HG02943 (cell line): ENCODE results near the gene KIAA1328.
"Not testable (repeated sequence)": the region's sequence is repeated elsewhere in the genome, so short reads cannot be mapped to it uniquely, and the experiment has no call there.

Source experiments
- ATAC-seq: cut with Tn5 transposase; IDR thresholded peaks from one replicate; pipeline ENCODE4 v1.9.1; 2021; ENCODE audit warnings: mild to moderate bottlenecking, low read depth, moderate library complexity; ENCODE audit not compliant: unreplicated experiment

Gene KIAA1328

DNA sequence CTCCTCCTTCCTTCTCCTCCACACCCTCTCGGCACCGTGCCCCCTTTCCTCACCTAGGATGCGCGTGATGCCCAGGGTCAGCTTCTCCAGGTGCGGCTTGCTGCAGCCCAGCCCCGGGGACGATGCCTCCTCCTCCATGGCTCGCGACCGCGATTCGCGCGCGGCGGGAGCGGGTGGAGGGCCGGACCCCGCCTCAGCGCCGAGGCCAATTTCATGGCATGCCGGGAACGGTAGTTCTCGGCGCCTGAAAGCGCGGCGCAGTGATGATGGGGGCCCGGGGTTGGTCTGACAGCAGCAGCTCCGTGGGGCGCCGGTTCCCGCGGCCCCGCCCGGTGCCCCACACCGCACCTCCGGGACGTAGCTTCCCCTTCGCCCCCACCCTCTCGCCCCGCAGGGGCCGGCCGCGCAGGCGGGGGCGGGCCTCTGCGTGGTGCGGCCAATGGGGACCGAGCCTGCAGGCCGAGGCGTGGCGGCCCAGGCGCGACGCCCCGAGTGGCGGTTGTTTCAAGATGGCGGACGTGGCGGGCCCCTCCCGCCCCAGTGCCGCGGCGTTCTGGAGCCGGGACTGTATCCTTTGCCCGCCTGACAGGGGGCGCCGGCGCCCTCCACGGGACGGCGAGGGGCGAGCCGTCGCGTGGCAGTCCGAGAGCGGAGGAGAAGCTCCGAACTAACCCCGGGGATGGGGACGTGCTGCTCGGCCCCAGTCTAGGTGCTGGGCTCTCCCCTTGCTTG, at the start of gene KIAA1328, which contains the start of gene TPGS2:
Gene KIAA1328 (plus strand): TSS at position 498 of the 732 bp plus-strand sequence. CDS start 12 bp downstream, at position 510.
Gene TPGS2 (minus strand): TSS at position 373 of the 732 bp plus-strand sequence. CDS start 235 bp downstream, at position 138.
- ATAC-seq = peak; percentile 93

DNA sequence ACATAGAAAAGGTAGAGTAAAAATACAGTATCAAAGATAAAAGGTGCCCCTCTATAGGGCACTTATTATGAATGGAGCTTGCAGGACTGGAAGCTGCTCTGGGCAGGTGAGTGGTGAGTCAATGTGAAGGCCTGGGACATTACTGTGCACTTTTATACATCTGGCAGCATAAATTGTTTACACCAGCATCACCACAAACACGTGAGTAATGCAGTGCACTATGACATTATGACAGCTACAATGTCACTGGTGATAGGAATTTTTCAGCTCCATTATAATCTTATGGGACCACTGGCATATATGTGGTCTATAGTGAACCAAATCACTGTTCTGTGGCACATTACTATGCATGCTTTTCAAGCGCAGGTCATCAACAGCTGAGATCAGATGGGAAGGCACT, 48.2 kb upstream of the KIAA1328 start:
- no peak for ATAC-seq

DNA sequence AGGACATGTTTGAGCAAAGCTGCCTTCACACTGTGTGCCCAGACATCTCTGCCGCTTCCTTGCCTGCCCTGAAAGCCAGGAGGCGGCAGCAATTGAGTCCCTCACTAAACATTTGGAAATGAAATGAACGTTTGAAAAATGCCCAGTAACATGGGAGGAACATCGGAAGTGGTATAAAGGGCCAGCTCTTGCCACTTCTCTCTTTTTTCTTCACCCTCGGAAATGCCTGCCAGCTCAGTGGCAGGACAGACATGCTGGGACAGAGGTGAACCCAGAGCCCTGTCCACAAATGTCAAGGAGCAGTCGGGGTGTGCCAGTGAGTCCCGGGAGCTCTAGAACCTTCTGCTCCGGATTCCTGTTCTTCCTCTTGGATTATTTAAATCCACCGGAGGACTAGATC, 46.2 kb upstream of the KIAA1328 start:
- no peak for ATAC-seq

DNA sequence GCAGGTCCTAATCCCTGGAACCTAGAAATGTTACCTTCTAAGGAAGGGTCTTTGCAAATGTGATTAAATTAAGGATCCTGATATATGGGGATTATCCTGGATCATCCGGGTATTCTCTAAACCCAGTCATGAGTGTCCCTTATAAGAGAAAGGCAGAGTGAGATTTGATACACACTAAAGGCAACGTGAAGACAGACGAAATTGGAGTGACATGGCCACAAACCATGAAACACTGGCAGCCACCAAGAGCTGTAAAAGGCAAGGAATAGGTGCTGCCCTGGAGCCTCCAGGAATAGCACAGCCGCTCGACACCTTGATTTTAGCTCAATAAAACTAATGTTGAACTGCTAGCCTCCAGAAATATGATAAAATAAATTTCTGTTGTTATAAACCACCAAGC, 45.1 kb upstream of the KIAA1328 start:
- ATAC-seq = no peak

DNA sequence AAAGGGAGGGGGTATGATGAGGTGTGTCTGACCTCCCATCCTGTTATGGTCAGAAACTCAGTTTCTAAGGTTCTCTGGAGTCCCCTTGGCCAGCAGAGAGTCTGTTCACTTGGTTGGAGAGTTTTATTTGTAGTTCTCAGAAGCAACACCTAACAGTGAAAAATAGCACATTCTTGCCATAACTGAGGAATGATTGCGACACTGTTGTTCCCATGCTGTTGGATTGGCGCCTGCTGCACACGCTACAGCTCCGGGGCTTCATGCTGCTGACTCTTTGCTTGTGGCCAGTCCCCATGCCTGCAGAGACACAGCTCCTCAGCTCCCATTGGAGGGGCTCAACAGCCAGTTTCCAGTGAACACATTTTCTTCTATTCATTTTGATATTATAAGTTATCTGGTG, 42.2 kb upstream of the KIAA1328 start:
- no peak for ATAC-seq

DNA sequence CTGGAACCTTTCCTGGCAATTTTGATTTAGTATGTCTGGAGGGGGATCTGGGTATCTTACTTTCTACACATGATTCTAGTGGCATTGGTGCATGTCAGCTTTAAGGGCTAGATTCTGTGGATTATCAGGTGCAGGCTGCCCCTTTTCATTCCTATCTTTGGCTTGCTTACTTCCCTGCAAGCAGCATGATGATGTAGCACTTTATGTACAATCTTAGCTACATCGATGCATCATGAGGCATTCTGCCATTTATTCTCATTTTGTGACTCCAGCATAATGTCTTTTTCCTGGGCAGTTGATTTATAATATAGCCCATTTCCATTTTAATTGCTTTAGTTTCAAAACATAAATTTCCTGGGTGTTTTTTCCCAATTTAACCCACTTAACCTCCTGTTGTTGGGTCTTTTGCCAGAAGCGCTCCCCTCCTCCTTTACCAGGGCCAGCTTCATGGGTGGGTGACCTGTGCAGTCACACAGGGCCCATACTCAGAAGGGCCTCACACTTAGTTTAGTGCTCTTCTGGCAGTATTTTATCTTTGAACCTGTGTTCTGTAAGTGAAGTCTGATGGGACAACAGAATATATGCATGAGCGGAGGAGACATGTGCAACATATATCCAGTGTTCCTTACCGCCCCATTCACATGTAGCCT, 36.2 kb upstream of the KIAA1328 start:
- ATAC-seq = no peak

DNA sequence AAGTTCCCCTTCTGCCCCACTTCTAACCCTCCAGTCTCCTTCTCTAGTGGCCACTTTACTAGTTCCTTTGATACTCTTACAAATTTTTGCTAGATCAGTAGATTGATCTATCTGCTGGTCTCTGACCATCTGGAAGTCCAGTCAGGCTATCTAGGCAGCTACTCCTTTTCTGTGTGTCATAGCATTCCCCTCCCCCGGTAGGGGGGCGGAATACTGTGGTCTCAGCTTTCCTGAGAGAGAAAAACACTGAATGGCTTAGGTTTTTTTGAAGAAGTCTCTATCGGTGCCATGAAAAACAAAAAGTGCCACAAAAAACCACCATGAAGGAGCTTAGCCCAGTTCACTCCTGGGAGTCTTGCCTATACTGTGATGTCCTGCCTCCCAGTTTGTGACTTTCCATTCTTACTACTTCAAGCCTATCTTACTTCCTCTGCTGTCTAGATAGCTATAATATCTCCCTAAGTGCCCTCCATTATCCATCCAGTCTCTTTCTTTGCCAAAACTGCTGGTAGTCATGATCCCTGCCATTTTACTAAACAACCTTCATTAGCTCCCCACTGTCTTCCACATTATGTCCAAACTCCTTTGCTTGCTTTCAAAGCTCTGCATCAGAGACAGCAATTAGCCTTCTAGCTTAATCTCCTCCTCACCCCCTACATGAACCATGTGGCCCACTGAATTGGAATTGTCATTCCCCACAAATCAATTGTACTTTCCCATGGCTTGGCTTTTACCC, 30.0 kb upstream of the KIAA1328 start:
- ATAC-seq = no peak

DNA sequence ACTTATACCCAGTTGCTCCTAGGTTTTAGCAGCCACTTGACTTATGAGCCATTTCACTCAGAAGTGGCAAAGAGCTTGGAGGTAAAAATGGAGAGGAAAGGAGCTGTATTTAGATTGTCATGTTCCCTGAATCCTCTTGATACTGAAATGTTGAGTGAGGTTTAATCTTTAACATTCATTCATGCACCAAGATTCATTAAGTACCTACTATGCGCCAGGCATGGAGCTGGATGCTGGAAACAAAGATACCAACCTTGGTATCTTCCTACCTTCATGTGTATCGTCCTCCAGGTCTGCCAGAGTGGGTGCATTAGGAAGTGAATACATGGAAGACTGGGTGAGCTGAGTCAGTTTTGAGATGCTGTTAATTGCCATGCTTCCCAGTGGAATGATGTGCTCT, 23.8 kb upstream of the KIAA1328 start:
- no peak for ATAC-seq

DNA sequence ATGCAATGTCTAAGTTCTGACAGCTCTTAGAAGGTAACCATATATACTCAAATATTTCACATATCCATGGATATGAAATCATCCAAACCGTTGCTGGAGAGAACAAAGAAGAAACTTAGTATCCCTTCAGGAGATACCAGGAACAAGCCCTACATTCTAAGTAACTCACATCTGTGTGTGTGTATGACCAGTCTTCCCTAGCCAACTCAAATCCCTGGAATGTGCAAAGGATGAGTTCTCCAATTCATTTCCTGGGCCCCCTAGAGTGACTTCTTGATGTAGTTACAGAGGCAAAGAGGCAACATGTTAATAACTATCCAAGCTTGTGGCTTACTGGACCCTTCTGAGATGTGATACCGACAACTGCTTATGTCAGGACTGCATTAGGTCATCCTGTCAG, 20.2 kb upstream of the KIAA1328 start:
- ATAC-seq = no peak

DNA sequence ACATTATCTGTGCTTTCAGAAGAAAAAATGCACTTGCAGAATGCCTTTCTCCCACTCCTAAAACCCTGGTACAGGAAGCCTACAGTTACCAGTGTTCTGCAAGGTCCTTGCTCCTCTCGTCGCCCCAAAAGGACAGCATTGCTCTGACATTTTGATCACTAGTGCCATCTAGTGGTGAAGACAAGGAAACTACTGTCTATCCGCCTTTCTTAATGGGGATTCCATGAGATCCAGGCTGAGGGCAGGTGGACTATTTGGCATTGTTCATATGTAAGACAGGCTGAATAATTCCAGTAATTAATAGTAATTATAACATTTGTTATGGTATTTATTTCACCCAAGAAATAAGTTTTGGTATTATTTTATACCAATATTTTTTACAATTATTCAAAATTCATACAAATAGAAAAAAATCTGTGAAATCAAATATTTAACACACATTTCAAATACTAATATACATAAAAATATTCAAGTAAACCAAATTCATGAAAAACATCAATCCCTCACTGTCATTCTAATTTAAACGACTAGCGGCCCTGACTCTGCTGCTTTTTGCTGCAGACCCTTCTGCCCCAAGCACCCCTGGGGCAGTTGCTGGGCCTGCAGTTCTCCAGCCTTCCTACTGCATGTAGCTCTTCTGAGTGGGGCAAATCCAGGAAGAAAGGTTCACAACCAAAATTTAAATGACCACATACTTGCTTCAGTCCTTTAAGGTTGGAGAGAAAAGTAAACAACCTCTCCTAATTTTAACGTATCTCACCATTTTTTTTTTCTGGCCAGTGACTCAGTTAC, 19.1 kb upstream of the KIAA1328 start:
- no peak for ATAC-seq

DNA sequence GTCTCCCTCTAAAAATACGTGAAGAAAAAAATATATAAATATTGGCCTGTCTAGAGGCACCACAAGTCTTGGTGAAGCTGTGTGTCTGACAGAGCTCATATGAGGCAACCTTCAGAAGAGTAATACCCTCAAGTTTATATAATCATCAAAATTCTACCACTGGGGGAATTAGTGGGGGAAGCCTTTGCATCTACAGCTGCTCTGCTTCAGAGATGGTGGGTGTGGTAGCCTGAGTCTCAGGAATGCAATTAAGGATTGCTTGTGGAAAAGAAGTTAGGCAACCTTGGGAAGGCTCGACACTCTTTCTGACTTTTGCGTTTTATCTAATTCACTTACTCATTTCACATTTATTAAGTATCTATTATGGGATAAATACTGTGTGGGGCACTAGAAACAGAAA, 17.5 kb upstream of the KIAA1328 start:
- ATAC-seq = no peak

DNA sequence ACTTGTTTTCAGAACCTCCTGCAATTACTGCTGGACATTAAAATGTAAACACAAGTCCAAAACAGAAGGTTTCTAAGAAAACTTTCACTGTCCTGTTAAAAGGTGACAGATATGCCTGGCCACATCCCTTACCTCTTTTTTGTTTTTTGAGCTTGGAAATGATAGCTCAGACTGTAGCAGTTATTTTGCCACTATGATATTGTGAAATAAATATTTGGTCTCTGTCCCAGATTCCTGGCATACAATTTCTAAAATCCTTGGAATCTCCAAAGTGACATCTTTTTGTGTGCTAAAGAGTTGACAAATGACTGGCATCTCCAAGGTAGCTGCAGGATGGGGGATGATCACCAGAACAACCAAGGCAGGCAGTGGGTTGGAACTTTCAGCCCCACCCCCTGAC, 17.0 kb upstream of the KIAA1328 start:
- no peak for ATAC-seq

DNA sequence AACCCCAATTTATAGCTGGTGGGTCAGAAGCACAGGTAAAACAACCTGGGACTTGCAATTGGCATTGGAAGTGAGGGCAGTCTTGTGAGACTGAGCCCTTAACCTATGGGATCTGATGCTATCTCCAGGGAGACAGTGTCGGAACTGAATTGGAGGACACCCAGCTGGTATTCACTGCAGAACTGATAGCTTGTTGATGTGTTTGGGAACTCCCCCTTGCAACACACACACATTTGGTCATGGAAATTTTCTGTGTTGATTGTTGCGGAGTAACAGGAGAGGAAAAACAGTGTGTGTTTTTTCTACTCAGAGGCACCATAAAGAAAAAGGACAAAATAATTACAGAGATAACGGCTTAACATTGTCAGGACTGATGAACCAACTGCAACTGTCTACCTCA, 16.2 kb upstream of the KIAA1328 start:
- ATAC-seq = no peak

DNA sequence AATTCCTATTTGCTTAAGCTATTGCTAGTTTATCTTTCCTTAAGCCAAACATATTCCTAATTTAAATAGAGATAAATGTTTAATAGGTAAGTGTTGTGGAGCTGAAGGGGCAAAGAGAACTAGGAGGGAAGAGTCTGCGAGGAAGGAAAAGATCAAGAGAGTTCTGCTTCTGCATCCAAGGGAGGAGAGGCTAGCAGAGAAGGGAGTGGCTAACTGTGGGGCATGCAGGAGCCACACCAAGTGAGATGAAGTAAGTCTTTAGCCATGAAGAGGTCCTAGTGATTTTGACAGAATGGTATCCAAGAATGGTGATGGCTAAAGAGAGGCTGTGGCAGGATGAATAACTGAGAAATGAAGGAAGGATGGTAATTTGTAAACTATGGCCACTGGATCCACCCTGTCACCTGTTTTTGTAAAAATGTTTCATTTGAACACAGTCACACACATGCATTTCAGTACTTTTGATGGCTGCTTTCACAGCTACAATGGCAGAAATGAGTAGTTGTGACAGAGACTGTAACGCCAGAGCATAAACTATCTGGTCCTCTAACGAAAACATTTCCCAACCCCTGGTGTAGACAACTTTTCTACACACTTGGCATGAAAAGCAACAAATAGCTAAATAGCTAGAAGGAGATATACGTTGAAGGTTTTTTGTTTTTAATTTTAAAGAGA, 15.7 kb upstream of the KIAA1328 start:
- ATAC-seq = no peak

DNA sequence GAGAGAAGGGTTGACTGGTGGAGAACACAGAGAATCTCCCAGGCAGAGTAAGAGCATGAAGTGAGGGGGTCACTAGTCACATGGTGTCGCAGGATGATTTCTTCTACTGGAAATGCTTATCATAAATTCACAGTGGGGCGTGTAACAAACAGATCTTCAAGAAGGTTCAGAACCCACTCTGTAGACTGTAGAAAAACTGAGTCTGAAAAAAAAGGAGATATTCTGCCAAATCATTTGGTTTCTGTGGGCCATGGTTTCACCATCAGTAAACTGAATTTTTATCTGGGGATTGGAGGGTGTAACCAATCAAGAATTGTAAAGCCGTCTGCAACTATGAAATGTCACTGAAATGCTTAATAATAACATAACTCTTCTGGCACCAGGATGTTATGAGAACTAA, 15.1 kb upstream of the KIAA1328 start:
- no peak for ATAC-seq

DNA sequence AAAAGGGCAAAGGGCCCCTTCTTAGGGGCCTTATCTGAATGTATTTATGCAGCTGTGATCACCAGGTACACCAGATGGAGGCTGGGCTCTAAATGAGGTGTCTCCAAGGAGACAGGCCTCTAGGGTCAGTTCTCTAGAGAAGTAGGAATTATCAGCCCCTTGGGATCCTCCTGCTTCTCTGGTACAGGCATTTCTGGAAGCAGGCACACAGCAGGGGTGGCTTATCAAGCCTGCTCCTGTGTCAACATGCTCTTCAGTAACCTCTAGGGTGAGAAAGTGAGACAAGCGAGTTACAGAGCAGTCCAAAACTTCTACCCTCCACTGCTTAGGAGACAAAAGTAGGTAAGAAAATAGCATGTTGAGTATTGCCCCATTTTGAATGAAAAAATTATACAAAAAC, 13.9 kb upstream of the KIAA1328 start:
- ATAC-seq = no peak

DNA sequence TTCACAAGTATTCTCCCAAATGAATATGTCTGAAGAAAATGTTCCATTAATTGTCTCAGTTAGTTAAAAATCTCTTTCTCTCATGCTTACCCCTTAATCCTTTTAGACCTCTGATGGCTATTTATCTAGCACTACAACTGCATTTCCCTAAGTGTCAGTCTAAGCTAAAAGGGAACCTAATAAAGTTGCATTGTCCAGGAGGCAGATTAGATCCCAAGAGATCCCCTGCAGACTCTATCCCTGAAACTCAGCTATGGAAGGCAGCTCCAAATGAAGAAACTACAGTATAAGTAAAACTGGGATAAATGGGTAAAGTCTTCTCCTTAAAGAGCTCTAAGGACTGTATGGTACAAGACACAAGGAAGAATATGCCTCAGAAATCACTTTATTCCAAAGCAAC, 12.8 kb upstream of the KIAA1328 start:
- ATAC-seq = not testable (repeated sequence)

DNA sequence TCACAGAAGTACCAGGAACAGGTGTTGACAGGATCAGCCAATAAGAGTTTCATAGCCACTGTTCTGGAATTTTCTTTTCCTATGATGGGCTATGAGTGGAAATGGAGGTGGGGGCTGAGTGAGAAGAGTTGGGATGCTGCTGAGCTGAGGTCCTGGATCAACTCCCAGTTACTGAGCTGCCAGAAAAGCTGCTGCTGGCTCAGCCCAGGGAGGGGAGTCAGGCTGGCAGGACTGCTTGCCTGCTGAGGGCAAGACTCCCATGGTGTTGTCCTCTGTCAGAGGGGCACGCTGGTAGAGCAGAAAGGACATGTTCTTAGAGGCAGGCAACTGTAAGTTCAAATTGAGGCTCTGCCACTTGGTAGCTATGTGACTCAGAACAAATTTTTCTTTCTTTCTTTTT, 11.9 kb upstream of the KIAA1328 start:
- ATAC-seq = no peak

DNA sequence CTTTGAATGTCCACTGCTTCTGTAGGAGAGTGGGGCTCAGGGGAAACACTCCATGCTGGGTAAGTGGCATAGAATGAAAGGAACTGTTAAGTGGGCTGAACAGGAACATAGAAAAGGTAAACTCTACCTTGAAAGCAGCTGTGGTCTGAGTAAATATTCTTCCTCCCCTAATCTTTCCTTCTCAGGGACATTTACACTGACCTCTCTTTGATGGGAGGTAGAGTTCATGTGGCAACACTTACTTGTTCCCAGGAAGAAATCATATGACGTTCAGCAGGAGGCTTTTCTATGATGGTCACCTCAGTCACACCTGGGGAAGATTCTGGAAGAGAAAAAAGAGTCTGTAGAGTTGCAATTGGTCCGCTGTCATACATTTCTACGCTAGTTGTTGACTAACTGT, 10.3 kb upstream of the KIAA1328 start:
- no peak for ATAC-seq

DNA sequence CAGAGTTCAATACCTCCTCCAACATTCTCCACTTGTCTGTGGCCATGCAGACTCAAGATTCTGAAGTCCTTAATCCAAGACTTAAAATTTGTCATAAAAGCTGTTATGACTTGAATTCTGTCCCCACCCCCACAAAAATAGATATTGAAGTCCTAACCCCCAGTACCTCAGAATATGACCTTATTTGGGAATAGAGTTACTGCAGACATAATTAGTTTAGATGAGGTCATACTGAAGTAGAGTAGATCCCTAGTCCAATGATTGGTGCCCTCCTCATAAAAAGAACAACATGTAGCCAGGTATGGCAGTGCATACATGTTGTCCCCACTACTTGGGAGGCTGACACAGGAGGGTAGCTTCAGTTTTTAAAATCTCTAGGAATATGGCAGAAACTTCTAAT, 9.3 kb upstream of the KIAA1328 start:
- no peak for ATAC-seq
